HK-2 (cell line): ENCODE data around the gene GSTO2.
A peak's percentile ranks its signal among the peaks of the same experiment; 100 is the strongest.

ENCODE experiments used
- DNase-seq: peaks from one replicate; pipeline ENCODE4 v3.0.0-alpha.2; 2018; ENCODE audit not compliant: unreplicated experiment

GSTO2 gene

GRCh38 chr10:104253606-104254410 lies 15.2 kb upstream of the GSTO2 start:
- no peak for DNase-seq

- peak; percentile 83 for DNase-seq
These were observed 14.3 kb upstream of the GSTO2 start, which contains the start of gene GSTO1 for GRCh38 chr10:104254493-104255310. GSTO1 (plus strand) TSS chr10:104254892; CDS start chr10:104254929, 37 bp downstream.

- peak; percentile 31 for DNase-seq
These were observed 13.5 kb upstream of the GSTO2 start for GRCh38 chr10:104255311-104255981.

- DNase-seq = no peak
These were observed 12.5 kb upstream of the GSTO2 start for GRCh38 chr10:104256335-104256961.

GRCh38 chr10:104257235-104257634 lies 11.7 kb upstream of the GSTO2 start:
- DNase-seq = no peak

GRCh38 chr10:104258209-104258608 lies 10.8 kb upstream of the GSTO2 start:
- DNase-seq = no peak

- no peak for DNase-seq
These were observed 9.5 kb upstream of the GSTO2 start for GRCh38 chr10:104259456-104259855.

GRCh38 chr10:104259999-104260774 lies 8.8 kb upstream of the GSTO2 start:
- no peak for DNase-seq

- no peak for DNase-seq
These were observed 8.2 kb upstream of the GSTO2 start for GRCh38 chr10:104260775-104261115.

- DNase-seq = no peak
These were observed 6.9 kb upstream of the GSTO2 start for GRCh38 chr10:104262055-104262454.

- no peak for DNase-seq
These were observed 4.2 kb upstream of the GSTO2 start for GRCh38 chr10:104264783-104265182.

GRCh38 chr10:104267721-104268404 lies 1.1 kb upstream of the GSTO2 start:
- DNase-seq = no peak

- no peak for DNase-seq
These were observed 625 bp upstream of the GSTO2 start for GRCh38 chr10:104268405-104268712.

GRCh38 chr10:104273286-104273685 lies 4.3 kb downstream of the GSTO2 start:
- DNase-seq = no peak

- no peak for DNase-seq
These were observed 5.1 kb downstream of the GSTO2 start for GRCh38 chr10:104273899-104274575.

- peak; percentile 73 for DNase-seq
These were observed 6.1 kb downstream of the GSTO2 start for GRCh38 chr10:104274762-104275721.

- DNase-seq = no peak
These were observed 7.2 kb downstream of the GSTO2 start for GRCh38 chr10:104276192-104276591.

- DNase-seq = no peak
These were observed 8.8 kb downstream of the GSTO2 start for GRCh38 chr10:104277785-104278184.
